T47D (cell line): ENCODE measurements around the gene BLOC1S6.
A peak's percentile ranks its signal among the peaks of the same experiment; 100 is the strongest.

Experiments
- DNase-seq, 2 experiments: peaks; one replicate each; pipeline versions ENCODE4 v3.0.0 to v3.0.0-alpha.2; 2011 to 2012; ENCODE audit warnings: low read depth in 1 of 2, low spot score in 1 of 2
- JUND ChIP-seq: IDR thresholded peaks from 2 replicates; pipeline ENCODE4 v1.6.1; 2012; ENCODE audit warnings: low read depth
- in situ Hi-C: cut with HindIII; loops from 2 replicates; pipeline ENCODE4 v1.10.0; 2016; ENCODE audit warnings: low sequenced_read_pairs, low pct_unique_long_range_greater_than_20kb

BLOC1S6 gene, protein sequence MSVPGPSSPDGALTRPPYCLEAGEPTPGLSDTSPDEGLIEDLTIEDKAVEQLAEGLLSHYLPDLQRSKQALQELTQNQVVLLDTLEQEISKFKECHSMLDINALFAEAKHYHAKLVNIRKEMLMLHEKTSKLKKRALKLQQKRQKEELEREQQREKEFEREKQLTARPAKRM

DNA sequence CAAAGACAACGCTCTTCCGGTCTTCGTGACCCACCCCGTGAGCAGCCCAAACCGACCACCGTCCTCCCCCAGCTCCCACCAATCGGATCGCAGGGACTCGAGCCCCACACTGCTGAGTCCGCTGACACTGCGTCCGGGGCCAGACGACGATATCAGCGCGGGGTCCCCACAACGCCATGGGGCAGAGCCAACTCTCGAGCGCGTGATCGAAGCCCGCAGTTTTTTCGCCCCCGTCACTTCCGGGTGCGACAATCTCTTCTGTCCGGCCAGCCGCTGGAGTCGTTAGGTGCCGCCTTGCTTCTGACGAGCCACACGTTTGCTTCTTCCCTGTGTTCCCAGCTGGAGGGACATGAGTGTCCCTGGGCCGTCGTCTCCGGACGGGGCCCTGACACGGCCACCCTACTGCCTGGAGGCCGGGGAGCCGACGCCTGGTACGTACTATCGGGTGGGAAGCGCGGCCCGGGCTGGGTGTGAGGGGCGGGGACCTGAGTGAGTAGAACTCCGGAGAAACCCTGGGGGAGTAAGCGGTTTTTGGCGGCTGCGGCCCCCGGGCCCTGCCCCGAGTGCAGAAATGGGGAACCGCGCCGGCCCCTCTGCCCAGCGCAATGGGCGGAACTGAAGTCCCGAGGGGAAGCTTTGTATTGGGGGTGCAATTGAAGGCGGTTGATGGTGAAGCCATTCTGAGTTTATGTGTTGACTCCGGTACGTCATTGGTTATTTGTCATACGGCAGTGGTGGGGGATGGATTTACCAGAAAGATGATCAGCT is at the start of gene BLOC1S6:
Gene BLOC1S6 (plus strand): TSS at position 285 of the 768 bp plus-strand sequence. CDS start 65 bp downstream, at position 350.
- DNase-seq = peak; percentile 28 to 94
- TF ChIP-seq JUND = no peak
- in situ Hi-C loops = no loop called here

DNA sequence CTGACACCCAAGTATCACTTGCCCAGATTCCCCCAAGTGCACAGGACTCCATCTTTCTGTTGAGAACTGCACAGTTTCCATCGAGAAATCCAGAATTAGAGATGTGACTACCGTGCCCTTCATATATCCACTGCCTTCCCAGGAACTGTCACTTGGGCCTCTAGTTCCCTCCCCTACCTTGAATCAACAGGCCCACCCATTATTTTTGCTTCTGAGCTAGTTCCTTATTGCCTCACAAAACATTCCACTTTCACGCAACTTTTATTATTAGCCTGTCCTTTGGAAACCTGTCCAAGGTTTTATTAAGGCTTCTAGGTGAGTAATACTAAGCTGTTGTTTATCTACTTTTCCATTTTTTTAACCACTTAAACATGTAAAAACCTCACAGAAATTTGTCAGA is 47.5 kb upstream of the BLOC1S6 start:
- in situ Hi-C loops = no loop called here
- no peak for DNase-seq
- TF ChIP-seq JUND = no peak

DNA sequence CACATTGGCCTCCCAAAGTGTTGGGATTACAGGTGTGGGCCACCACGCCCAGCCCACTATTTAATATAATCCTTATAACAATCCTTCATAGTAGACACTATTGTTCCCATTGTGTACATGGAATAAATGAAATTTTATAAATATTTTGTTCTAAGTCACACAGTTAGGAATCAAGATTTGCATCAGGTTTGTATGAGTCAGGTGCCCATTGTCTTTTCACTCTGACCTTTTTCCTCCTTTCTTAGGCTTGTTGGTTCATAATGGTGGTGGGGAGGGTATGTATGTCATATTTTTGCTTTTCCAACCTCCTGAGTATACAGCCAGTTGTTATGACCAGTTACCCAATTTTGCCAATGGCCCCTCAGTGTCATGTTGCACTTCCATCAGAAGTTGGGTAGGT is 46.6 kb upstream of the BLOC1S6 start:
- no peak for TF ChIP-seq JUND
- DNase-seq = no peak
- in situ Hi-C loops = no loop called here

DNA sequence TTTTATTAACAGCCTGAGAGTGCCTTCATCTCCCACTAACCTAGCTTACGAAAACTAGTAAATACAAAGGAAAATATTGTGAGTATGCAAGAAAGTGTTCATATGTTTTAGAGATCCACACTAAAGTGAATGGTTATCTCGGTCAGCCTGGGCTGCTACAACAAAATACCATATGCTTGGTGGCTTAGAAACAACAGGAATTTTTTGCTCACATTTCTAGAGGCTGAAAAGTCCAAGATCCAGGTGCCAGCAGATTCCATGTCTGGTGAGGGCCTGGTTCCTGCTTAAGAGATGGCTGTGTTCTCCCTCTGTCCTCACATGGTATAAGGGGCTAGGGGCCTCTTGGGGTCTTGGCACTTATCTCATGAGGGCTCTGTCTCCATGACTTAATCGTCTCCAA is 44.1 kb upstream of the BLOC1S6 start:
- no peak for TF ChIP-seq JUND
- no peak for DNase-seq
- in situ Hi-C loops = no loop called here

DNA sequence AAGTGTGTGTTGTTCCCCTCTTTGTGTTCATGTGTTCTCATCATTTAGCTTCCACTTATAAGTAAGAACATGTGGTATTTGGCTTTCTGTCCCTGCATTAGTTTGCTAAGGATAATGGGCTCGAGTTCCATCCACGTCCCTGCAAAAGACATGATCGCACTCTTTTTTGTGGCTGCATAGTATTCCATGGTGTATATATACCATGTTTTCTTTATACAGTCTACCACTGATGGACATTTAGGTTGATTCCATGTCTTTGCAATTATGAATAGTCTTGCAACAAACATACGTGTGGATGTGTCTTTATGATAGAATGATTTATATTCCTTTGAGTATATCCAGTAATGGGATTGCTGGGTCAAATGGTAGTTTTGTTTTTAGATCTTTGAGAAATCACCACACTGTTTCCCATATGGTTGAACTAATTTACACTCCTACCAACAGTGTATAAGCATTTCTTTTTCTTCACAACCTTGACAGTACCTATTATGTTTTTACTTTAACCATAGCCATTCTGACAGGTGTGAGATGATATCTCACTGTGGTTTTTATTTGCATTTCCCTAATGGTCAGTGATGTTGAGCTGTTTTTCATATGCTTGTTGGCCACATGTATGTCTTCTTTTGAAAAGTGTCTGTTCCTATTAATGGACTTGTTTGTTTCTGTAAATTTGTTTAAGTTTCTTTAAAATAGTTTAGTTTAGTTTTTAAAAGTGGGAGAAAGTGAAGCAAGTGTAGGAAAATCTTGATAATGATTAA is 42.7 kb upstream of the BLOC1S6 start:
- TF ChIP-seq JUND = no peak
- in situ Hi-C loops = no loop called here
- DNase-seq = no peak

DNA sequence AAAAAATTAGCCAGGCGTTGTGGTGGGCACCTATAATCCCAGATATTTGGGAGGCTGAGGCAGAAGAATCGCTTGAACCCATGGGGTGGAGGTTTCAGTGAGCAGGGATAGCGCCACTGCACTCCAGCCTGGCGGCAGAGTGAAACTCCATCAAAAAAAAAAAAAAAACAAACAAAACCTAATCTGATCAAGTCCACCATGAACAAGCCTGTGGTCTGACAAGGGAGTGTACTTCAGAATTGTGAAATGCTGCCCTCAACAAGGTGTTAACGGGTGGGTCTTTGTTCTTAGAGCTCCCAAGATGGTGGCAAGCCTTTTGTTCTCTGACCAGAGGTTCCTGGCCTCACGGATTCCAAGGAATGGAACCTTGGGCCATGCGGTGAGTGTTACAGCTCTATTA is 40.4 kb upstream of the BLOC1S6 start:
- in situ Hi-C loops = no loop called here
- no peak for TF ChIP-seq JUND
- DNase-seq = no peak

DNA sequence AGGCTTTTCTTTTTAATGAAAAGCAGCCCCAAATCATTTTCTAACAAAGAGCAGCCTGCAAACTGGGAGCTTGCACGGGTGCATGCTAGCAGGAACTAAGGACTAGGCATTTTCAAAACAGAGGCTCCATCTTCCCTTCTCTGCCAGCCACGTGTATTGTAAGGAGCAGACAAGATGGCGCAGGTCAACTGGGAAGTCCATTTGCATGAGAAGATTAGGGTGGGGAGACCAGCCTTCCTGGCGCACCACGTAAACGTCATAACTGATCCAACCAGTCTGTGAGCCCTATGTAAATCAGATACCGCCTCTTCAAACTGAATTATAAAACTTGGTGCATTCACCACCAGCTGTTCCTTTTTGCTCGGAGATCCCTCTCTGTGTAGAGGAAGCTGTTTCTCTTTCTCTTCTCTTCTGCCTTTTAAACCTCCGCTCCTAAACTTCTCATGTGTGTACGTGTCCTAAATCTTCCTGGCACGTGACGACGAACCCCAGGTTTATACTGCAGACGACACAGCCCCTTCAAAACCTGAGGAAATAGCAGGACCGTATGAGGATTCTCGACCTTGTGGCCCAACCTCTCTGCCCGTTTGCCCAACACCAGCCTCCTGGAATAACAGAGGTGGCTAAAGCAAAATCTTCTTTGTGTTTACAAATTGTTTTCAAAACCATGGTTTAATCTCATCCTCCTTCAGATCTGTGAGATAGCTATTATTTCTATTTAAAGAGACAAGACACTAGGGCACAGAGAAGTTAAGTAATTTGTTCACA is 38.2 kb upstream of the BLOC1S6 start:
- in situ Hi-C loops = no loop called here
- peak; percentile 15 to 98 for DNase-seq

DNA sequence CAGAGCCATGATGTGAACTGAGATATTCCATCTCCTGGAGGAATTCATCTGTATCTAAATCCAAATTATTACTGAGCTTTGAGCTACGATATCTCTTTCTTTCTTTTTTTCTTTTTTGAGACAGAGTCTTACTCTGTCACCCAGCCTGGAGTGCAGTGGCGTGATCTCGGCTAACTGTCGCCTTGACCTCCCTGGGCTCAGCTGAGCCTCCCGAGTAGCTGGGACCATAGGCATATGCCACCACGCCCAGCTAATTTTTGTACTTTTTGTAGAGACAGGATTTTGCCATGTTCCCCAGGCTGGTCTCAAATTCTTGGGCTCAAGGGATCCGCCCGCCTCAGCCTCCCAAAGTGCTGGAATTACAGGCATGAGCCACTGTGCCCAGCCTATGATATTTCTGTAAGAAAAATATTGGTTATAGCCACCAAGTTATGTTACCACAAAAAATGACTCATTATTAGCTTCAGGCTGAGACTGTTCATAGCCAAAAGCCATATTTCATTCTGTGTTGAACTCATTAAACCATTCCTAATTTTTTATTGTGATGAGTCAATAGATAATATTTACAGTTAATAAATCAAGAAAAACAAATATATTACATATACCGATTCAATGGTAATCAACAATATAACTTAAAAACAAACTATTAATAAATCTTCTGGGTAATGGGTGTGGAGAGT is 37.5 kb upstream of the BLOC1S6 start:
- no peak for DNase-seq
- in situ Hi-C loops = no loop called here
- TF ChIP-seq JUND = no peak

More for the DNA sequence above, 38.2 kb upstream of the BLOC1S6 start:
- TF ChIP-seq JUND = no peak

DNA sequence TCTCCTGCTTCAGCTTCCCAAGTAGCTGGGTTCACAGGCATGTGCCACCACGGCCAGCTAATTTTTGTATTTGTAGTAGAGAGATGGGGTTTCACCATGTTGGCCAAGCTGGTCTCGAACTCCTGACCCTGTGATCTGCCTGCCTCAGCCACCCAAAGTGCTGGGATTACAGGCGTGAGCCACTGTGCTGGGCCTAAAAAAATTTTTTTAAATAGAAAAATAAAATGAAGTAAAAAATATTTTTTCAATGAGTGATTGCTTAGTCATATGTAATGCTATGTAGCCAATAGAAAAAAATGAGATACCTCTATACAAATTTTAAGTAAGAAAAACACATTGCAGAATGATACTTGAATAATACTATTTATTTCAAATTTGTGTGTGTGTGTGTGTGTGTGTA is 36.7 kb upstream of the BLOC1S6 start:
- TF ChIP-seq JUND = no peak
- DNase-seq = no peak
- in situ Hi-C loops = no loop called here

DNA sequence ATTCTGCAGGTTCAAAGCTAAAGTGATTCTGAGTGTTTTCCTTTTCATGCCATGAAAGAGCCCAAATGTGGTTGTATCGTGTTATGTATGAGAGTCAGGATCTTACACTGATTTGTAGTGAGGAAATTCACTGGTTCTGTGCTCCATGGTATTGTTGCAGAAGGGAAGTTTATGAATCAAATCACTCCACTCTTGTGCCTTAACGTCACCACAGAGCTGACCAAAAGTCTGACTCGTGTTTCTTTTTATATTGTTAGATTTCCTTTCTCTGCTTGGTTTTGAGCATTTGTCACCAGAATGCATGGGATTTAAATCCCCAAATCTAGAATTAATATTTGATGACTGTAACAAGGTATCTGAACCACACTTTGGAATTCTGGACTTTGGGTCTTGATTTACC is 35.5 kb upstream of the BLOC1S6 start:
- no peak for DNase-seq
- no peak for TF ChIP-seq JUND
- in situ Hi-C loops = no loop called here

DNA sequence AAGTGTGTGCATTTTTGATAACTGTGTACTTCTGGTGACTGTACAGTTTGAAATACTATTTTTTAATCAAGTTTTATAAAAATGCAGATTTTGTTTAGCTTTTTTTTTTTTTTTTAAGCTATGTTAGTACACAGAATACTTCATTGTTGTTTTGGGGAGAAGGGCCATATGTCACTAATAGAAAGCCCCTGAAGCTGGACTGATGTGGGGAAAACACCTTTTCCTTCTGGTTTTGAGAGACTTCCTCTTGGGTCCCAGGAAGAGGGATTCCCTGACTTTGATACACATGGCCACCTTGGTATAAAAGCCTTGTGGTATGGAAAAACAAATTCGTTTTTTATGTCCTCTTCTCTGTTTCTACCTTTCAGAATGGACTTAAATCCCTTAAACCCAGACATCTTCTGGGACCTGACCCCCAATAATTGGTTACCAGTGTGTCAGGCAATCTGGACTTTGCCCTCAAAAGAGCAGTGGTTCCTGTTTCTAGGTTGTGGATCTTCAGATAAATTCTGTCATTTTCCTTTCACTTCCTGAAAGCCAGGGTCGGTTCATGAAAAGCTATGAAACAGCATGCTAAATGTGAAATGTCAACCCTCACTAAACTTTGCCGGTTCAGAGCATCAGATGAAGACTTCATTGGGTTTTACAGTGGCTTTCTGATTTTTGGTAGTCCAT is 31.1 kb upstream of the BLOC1S6 start:
- DNase-seq = no peak
- in situ Hi-C loops = no loop called here
- TF ChIP-seq JUND = no peak
